ENCODE results near the gene ITPR2. TPM values are rescaled to one million over a fixed set of nuclear protein-coding genes. Genes with fewer than 3 reads are reported as not detected.

Gene ITPR2
- total and polyA plus RNA-seq, 4 donors: 11.7 to 93.3 (median 35.4) TPM

- no peak for DNase-seq (ENCODE audit: low spot score)
- Histone ChIP-seq H3K4me1 (ENCODE audit: control insufficient read depth in 4 of 4, insufficient read depth in 4 of 4, low read length in 3 of 4) (peaks cover 0 to 5% (median 3%) of the 10 kb centered on the region in 4 donors), H3K27ac (ENCODE audit: low read depth in 1 of 2, low read length in 2 of 2) (no peak overlapping the region), H3K27me3 (ENCODE audit: control insufficient read depth in 4 of 4, insufficient read depth in 4 of 4, low read length in 3 of 4) (no peaks in the 10 kb centered on the region), H3K9ac (ENCODE audit: low read depth in 1 of 2, low read length in 2 of 2) (no peak overlapping the region), H3K36me3 (ENCODE audit: control insufficient read depth in 4 of 4, insufficient read depth in 3 of 4, low read depth in 1 of 4, low read length in 3 of 4) (no peaks in the 10 kb centered on the region), H3K9me3 (ENCODE audit: control insufficient read depth in 4 of 4, low read length in 3 of 4) (no peaks in the 10 kb centered on the region), H3K4me3 (ENCODE audit: low read depth in 1 of 3, low read length in 3 of 3) (no peak overlapping the region)
- TF ChIP-seq JUND (IDR thresholded peaks at IDR 0.05): no peak
- no peak for TF ChIP-seq SP1 (IDR thresholded peaks at IDR 0.05)
- no peak for TF ChIP-seq YY1 (IDR thresholded peaks at IDR 0.05)
- TF ChIP-seq MAX (IDR thresholded peaks at IDR 0.05): no peak
- no peak for TF ChIP-seq RXRA (IDR thresholded peaks at IDR 0.05)
- TF ChIP-seq TAF1 (conservative IDR thresholded peaks at IDR 0.05): no peak
- TF ChIP-seq HNF4A (conservative IDR thresholded peaks at IDR 0.05): no peak
- no peak for TF ChIP-seq NR2F2 (IDR thresholded peaks at IDR 0.05)
- no peak for TF ChIP-seq EGR1 (IDR thresholded peaks at IDR 0.05; ENCODE audit: low read depth in 2 of 2)
- no peak for TF ChIP-seq GABPA (IDR thresholded peaks at IDR 0.05 in 1 of 2, conservative IDR thresholded peaks at IDR 0.05 in 1 of 2)
Observed at GRCh38 chr12:26799741-26800140, 33.3 kb downstream of the ITPR2 start.

- DNase-seq (ENCODE audit: low spot score): no peak
- Histone ChIP-seq H3K36me3 (ENCODE audit: control insufficient read depth in 4 of 4, insufficient read depth in 3 of 4, low read depth in 1 of 4, low read length in 3 of 4) (no peaks in the 10 kb centered on the region), H3K9ac (ENCODE audit: low read depth in 1 of 2, low read length in 2 of 2) (no peak overlapping the region), H3K27ac (ENCODE audit: low read depth in 1 of 2, low read length in 2 of 2) (no peak overlapping the region), H3K27me3 (ENCODE audit: control insufficient read depth in 4 of 4, insufficient read depth in 4 of 4, low read length in 3 of 4) (no peaks in the 10 kb centered on the region), H3K4me1 (ENCODE audit: control insufficient read depth in 4 of 4, insufficient read depth in 4 of 4, low read length in 3 of 4) (peaks cover 0 to 4% (median 2%) of the 10 kb centered on the region in 4 donors), H3K4me3 (ENCODE audit: low read depth in 1 of 3, low read length in 3 of 3) (no peak overlapping the region), H3K9me3 (ENCODE audit: control insufficient read depth in 4 of 4, low read length in 3 of 4) (no peaks in the 10 kb centered on the region)
- no peak for TF ChIP-seq RXRA (IDR thresholded peaks at IDR 0.05)
- no peak for TF ChIP-seq JUND (IDR thresholded peaks at IDR 0.05)
- TF ChIP-seq HNF4G (IDR thresholded peaks at IDR 0.05): no peak
- TF ChIP-seq FOXA1 (IDR thresholded peaks at IDR 0.05): no peak
- no peak for TF ChIP-seq SP1 (IDR thresholded peaks at IDR 0.05)
- TF ChIP-seq YY1 (IDR thresholded peaks at IDR 0.05): no peak
- TF ChIP-seq, protein P1, sequence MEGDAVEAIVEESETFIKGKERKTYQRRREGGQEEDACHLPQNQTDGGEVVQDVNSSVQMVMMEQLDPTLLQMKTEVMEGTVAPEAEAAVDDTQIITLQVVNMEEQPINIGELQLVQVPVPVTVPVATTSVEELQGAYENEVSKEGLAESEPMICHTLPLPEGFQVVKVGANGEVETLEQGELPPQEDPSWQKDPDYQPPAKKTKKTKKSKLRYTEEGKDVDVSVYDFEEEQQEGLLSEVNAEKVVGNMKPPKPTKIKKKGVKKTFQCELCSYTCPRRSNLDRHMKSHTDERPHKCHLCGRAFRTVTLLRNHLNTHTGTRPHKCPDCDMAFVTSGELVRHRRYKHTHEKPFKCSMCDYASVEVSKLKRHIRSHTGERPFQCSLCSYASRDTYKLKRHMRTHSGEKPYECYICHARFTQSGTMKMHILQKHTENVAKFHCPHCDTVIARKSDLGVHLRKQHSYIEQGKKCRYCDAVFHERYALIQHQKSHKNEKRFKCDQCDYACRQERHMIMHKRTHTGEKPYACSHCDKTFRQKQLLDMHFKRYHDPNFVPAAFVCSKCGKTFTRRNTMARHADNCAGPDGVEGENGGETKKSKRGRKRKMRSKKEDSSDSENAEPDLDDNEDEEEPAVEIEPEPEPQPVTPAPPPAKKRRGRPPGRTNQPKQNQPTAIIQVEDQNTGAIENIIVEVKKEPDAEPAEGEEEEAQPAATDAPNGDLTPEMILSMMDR (IDR thresholded peaks at IDR 0.05; ENCODE audit: low read depth, low read length, missing input control): no peak
- TF ChIP-seq, protein P2, sequence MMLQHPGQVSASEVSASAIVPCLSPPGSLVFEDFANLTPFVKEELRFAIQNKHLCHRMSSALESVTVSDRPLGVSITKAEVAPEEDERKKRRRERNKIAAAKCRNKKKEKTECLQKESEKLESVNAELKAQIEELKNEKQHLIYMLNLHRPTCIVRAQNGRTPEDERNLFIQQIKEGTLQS (IDR thresholded peaks at IDR 0.05): no peak
Observed at GRCh38 chr12:26798640-26799039, 34.4 kb downstream of the ITPR2 start.

GRCh38 chr12:26798023-26798422 is 35.0 kb downstream of the ITPR2 start:
- Histone ChIP-seq H3K4me1 (ENCODE audit: control insufficient read depth in 4 of 4, insufficient read depth in 4 of 4, low read length in 3 of 4) (peaks cover 0 to 6% (median 2%) of the 10 kb centered on the region in 4 donors), H3K9me3 (ENCODE audit: control insufficient read depth in 4 of 4, low read length in 3 of 4) (no peaks in the 10 kb centered on the region), H3K27me3 (ENCODE audit: control insufficient read depth in 4 of 4, insufficient read depth in 4 of 4, low read length in 3 of 4) (no peaks in the 10 kb centered on the region), H3K4me3 (ENCODE audit: low read depth in 1 of 3, low read length in 3 of 3) (no peak overlapping the region), H3K9ac (ENCODE audit: low read depth in 1 of 2, low read length in 2 of 2) (no peak overlapping the region), H3K27ac (ENCODE audit: low read depth in 1 of 2, low read length in 2 of 2) (no peak overlapping the region), H3K36me3 (ENCODE audit: control insufficient read depth in 4 of 4, insufficient read depth in 3 of 4, low read depth in 1 of 4, low read length in 3 of 4) (no peaks in the 10 kb centered on the region)
- DNase-seq (ENCODE audit: low spot score): no peak
- WGBS: 76% methylated on average over 6 of the region's 6 CpGs
- no peak for TF ChIP-seq HNF4G (IDR thresholded peaks at IDR 0.05)
- TF ChIP-seq GABPA (IDR thresholded peaks at IDR 0.05 in 1 of 2, conservative IDR thresholded peaks at IDR 0.05 in 1 of 2): no peak
- TF ChIP-seq YY1 (IDR thresholded peaks at IDR 0.05): no peak
- no peak for TF ChIP-seq RAD21 (IDR thresholded peaks at IDR 0.05)
- TF ChIP-seq, protein P1 (IDR thresholded peaks at IDR 0.05; ENCODE audit: low read depth, low read length, missing input control): no peak
- no peak for TF ChIP-seq MAX (IDR thresholded peaks at IDR 0.05)
- TF ChIP-seq HNF4A (conservative IDR thresholded peaks at IDR 0.05): no peak
- no peak for TF ChIP-seq RXRA (IDR thresholded peaks at IDR 0.05)
- TF ChIP-seq SP1 (IDR thresholded peaks at IDR 0.05): no peak
- TF ChIP-seq NR2F2 (IDR thresholded peaks at IDR 0.05): no peak
- TF ChIP-seq JUND (IDR thresholded peaks at IDR 0.05): no peak
- no peak for TF ChIP-seq FOXA2 (IDR thresholded peaks at IDR 0.05)
- no peak for TF ChIP-seq TAF1 (conservative IDR thresholded peaks at IDR 0.05)
- TF ChIP-seq EGR1 (IDR thresholded peaks at IDR 0.05; ENCODE audit: low read depth in 2 of 2): no peak
- TF ChIP-seq, protein P3, sequence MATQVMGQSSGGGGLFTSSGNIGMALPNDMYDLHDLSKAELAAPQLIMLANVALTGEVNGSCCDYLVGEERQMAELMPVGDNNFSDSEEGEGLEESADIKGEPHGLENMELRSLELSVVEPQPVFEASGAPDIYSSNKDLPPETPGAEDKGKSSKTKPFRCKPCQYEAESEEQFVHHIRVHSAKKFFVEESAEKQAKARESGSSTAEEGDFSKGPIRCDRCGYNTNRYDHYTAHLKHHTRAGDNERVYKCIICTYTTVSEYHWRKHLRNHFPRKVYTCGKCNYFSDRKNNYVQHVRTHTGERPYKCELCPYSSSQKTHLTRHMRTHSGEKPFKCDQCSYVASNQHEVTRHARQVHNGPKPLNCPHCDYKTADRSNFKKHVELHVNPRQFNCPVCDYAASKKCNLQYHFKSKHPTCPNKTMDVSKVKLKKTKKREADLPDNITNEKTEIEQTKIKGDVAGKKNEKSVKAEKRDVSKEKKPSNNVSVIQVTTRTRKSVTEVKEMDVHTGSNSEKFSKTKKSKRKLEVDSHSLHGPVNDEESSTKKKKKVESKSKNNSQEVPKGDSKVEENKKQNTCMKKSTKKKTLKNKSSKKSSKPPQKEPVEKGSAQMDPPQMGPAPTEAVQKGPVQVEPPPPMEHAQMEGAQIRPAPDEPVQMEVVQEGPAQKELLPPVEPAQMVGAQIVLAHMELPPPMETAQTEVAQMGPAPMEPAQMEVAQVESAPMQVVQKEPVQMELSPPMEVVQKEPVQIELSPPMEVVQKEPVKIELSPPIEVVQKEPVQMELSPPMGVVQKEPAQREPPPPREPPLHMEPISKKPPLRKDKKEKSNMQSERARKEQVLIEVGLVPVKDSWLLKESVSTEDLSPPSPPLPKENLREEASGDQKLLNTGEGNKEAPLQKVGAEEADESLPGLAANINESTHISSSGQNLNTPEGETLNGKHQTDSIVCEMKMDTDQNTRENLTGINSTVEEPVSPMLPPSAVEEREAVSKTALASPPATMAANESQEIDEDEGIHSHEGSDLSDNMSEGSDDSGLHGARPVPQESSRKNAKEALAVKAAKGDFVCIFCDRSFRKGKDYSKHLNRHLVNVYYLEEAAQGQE (IDR thresholded peaks at IDR 0.05): no peak
